Measurements from ENCODE around the gene BGLAP. TPM values are rescaled to one million over a fixed set of nuclear protein-coding genes. Genes with fewer than 3 reads are reported as not detected.

Gene BGLAP
- total RNA-seq, 1 experiment from 2014 or later: 2.4 TPM

DNA sequence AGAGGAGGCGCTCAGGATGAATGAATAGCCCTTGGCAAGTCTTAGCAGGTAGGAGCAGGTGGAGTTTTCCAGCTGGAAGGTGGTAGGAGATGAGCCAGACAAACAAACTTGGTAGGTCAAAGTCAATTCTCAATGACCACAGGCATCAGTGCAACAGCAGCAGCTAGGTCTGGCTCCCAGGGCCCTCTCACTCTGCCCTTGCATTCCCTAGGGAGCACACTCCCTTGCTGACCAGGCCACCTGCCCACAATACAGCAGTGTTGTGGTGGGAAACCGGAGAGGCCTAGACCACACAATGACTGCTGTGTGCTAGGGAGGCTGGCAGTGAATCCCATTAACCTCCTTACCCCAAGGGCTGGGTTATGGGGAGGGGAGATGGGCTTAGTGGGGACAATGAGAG is 18.9 kb downstream of the BGLAP start:
- Histone ChIP-seq H3K23ac (ENCODE audit: insufficient read length, low read depth, low read length) (no peak overlapping the region), H3K23me2 (ENCODE audit: insufficient read length, low read depth, low read length, poor library complexity, severe bottlenecking) (no peaks in the 10 kb centered on the region), H2BK15ac (ENCODE audit: low read depth, low read length) (no peak overlapping the region), H4K20me1 (ENCODE audit: control insufficient read depth, insufficient read depth, insufficient read length) (no peaks in the 10 kb centered on the region), H2BK120ac (ENCODE audit: low read depth, low read length, poor library complexity, severe bottlenecking) (no peak overlapping the region), H2BK20ac (ENCODE audit: low read depth, low read length, poor library complexity, severe bottlenecking) (no peak overlapping the region), H4K5ac (ENCODE audit: insufficient read length, low read depth, low read length) (no peak overlapping the region), H2AFZ (ENCODE audit: low read length) (no peak overlapping the region), H3K79me2 (ENCODE audit: insufficient read depth, low read length) (no peaks in the 10 kb centered on the region), H3K4me2 (ENCODE audit: insufficient read depth, insufficient read length, low read length) (no peak overlapping the region), H2BK12ac (ENCODE audit: insufficient read length, low read depth, low read length) (no peak overlapping the region), H2AK5ac (ENCODE audit: insufficient read length, low read length) (no peak overlapping the region), H3K79me1 (ENCODE audit: insufficient read depth, low read depth, low read length, poor library complexity, severe bottlenecking) (no peaks in the 10 kb centered on the region), H3K56ac (ENCODE audit: insufficient read length, low read depth, low read length) (no peak overlapping the region), H3K9ac (ENCODE audit: extremely low read depth, insufficient read length, low read length) (no peak overlapping the region), H4K91ac (ENCODE audit: insufficient read length, low read depth, low read length) (no peak overlapping the region), H3T11ph (ENCODE audit: low read length) (no peak overlapping the region), H3K14ac (ENCODE audit: insufficient read depth, low read length) (no peak overlapping the region), H3K27me3 (ENCODE audit: insufficient read depth, low read length) (no peaks in the 10 kb centered on the region), H3K18ac (ENCODE audit: insufficient read length, low read depth, low read length) (no peak overlapping the region), H3K9me3 (ENCODE audit: control insufficient read depth, low read depth, low read length) (no peaks in the 10 kb centered on the region), H4K8ac (replicated peaks; ENCODE audit: insufficient read length, low read depth, low read length) (no peak overlapping the region), H3K4me1 (ENCODE audit: insufficient read depth, low read length) (no peaks in the 10 kb centered on the region), H2BK5ac (ENCODE audit: insufficient read length, low read length) (no peak overlapping the region), H3K4ac (ENCODE audit: low read depth, low read length) (no peak overlapping the region), H3K27ac (ENCODE audit: insufficient read length, low read depth, low read length) (no peak overlapping the region)
- no peak for DNase-seq
- TF ChIP-seq CTCF (conservative IDR thresholded peaks at IDR 0.05): no peak
- Mint-ChIP-seq H3K27me3 (ENCODE audit: low read depth) (no peaks in the 10 kb centered on the region), H3K9me3 (no peaks in the 10 kb centered on the region), H3K27ac (peak overlapping the region in 1 of 3 experiments; percentile 17; a peak in 1 of 7 replicates), H3K4me1 (no peaks in the 10 kb centered on the region), H3K4me3 (no peak overlapping the region), H3K36me3 (ENCODE audit: insufficient read depth in 1 of 3, low read depth in 3 of 3) (peaks cover 62 to 97% (median 86%) of the 10 kb centered on the region in 3 experiments)
- no CpG with 5 or more reads among the region's 2 CpGs for WGBS (ENCODE audit: extremely low coverage, insufficient read length, low lambda C conversion rate)

Data from H9 (cell line).